Measurements from ENCODE around the gene FAM222B.
A peak's percentile ranks its signal among the peaks of the same experiment; 100 is the strongest.
"Not testable (repeated sequence)": the region's sequence is repeated elsewhere in the genome, so short reads cannot be mapped to it uniquely, and the experiment has no call there.

The FAM222B gene

DNA sequence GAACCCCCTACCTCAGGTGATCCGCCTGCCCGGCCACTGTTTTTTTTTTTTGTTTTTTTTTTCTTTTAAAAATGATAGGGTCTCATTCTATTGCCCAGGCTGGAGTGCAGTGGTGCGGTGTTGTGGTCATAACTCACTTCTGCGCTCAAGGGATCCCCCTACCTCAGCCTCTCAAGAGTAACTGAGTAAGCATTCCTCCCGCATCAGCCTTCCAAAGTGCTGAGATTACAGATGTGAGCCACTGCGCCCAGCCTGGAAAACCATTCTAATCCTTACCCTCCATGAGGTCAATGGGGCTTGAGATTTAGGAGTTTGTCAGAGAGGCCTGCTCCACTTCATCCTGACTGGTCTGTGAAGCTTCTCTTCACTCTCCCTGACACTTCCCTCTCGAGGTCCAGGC lies 24.7 kb upstream of the FAM222B start:
- DNase-seq: no peak

DNA sequence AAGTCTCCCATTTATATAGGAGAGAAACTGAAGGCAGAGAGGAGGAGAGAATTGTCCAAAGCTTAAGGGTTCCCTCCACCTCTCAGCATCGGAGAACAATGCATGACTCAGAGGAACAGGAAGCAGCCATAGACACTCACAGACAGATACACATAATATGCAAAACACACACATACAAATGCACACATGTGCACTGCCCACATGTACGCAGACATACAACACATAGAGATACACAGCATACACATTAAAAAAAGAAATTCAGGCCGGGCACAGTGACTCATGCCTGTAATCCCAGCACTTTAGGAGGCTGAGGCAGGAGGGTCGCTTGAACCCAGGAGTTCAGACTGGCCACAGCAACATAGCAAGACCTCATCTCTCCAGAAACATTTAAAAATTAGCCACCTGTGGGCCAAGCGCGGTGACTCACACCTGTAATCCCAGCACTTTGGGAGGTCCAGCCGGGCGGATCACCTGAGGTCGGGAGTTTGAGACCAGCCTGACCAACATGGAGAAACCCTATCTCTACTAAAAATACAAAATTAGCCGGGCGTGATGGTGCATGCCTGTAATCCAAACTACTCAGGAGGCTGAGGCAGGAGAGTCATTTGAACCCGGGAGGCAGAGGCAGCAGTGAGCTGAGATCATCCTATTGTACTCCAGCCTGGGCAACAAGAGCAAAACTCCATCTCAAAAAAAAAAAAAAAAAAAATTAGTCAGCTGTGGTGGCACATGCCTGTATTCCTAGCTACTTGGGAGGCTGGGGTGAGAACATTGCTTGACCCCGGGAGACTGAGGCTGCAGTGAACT lies 23.6 kb upstream of the FAM222B start:
- DNase-seq: no peak

DNA sequence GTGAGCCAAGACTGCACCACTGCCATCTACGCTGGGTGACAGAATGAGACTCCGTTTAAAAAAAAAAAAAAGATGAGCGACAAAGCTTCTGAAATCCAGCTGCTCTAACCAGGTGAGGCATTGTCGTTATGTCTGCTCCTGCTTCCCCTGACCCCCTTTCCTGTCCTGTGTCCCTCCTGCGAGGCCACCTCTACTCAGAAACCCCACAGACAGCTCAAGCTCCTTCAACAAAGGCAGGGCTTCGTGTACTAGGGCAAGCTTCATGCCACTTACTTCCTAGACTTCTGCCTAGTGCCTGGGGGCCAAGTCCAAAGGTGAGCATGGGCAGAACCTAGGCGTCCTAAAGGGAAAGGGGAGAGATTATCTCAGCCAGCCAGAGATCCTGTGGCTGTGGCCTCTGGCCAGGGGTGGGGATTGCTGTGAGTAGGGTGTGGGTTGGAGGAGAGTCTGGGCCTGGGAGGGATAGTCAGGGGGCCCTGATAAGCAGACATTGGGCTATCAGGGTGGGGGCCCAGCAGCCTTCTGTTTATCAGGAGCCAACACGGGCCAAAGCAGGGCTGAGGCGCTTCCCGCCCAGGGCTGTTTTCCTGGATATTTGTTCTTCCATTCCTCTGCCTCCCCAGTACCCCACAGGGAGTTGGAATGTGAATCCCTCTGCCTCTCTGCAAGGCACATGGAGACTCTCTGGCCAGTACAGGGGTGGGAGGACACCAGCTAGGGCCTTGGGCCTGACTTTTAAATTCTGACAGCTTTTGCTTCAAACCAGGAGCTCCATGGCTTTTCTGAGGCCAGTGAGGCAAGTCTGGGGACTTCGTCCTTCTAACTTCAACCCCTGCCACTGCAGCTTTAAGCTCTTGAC lies 22.6 kb upstream of the FAM222B start:
- DNase-seq: no peak

DNA sequence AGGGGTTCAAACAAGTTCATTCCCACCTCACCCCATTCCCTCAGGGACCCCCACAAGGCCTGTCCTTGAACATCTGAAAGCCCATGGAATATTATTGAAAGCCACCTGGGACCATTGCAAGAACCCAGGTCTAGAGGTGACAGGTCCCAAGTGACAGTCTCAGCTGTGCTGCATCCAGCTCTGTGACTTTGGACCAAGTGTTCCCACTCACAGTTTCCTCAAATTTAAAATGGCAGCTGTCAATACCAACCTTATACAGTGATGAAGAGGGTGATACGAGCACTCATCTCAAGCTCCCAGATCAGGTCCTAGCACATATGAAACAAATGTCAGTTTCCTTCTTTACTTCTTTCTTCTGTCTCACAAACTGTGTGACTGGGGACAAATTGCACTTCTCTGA lies 21.4 kb upstream of the FAM222B start:
- no peak for DNase-seq

DNA sequence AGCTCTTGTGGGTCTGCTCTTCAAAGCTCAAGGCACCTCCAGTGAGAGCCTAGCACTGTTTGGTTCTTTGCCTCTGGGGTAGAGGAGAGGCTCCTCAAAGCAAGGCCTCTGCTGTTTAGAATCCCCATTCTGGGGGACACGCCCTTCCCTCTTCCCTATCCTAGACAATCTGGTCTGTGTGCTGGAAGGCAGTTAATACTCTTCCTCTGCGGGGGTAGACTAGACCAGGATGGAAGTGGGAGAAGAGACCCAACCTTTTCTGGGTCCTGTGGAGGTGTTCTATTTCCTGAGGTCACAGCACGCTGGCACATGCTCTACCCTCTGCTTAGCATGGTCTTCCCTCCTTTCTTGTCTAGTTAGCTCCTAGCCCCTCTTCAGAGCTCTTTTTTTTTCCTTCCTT lies 20.0 kb upstream of the FAM222B start:
- DNase-seq: no peak

DNA sequence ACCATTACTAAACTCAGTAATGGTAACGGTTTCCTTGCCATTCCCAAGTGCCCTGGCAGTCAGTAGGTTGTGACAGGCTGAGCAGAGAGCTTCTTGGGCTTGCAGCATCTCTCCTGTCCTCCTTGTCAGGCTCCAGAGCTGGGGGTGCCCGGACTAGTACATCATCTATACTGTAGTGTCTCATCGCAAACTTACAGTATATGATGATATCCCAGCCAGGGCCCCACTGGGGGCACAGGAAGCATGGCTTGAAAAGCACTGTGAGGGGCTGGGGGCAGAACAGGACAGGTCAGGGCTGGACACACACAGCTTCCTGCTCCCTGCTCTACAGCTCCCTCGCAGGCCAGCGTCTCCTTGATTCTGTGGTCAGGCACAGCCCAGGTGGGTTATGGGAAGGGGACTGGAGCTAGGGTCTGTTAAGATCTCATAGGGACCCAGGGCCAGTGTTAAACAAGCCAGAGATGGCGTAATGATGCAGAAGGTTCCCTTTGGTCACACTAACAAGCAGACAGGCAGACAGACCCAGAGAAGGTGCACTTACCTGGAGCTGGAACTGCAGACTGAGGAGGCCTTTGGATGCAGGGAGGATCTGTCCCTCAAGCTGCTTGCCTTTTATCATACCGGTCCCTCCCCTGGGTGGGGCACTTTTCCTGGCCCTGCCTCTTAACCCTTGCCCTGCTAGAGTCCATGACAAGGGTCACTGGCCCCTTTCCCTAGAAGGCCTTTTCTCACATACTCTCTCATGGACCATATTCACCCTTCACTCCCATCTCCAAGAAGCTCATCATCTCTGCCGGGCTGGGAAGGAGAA lies 19.0 kb upstream of the FAM222B start:
- DNase-seq: no peak

DNA sequence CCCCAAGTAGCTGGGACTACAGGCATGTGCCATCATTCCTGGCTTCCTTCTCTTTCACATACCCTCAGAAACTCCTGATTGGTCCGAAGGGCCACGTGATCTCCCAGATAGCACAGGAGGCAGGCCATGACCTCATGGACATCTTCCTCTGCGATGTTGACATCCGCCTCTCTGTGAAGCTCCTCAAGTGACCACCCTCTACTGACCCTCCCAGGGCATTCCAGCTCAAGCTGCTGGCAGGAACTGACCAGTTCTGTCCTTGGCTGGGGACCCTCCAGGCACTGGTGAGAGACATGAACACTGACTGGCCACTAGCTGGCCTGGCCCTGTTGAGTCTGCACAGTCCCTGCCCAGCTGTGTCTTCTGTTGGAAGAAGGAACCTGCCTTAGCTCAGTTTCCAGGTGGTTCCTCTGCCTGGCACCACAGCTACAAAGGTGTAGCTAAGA lies 17.8 kb upstream of the FAM222B start:
- no peak for DNase-seq

DNA sequence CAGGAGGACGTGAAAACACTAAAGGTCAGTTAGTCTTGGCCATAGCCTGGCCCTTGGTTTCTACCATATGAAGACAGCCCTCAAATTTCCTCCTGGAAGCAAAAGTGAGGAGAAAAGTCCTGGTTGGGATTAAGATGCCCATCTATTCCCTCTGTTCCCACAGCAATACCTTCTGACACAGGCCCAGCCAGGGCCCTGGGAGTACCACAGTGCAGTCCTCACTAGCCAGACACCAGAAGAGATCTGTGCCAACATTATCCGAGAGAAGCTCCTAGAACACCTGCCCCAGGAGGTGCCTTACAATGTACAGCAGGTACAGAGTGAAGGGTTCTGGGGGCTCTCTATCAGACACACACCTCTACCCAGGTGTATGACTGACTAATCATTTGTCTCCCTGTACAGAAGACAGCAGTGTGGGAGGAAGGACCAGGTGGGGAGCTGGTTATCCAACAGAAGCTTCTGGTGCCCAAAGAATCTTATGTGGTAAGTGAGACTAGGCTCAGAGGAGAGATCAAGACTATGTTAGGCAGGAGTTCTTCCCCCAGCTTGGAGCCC lies 16.3 kb upstream of the FAM222B start:
- no peak for DNase-seq

DNA sequence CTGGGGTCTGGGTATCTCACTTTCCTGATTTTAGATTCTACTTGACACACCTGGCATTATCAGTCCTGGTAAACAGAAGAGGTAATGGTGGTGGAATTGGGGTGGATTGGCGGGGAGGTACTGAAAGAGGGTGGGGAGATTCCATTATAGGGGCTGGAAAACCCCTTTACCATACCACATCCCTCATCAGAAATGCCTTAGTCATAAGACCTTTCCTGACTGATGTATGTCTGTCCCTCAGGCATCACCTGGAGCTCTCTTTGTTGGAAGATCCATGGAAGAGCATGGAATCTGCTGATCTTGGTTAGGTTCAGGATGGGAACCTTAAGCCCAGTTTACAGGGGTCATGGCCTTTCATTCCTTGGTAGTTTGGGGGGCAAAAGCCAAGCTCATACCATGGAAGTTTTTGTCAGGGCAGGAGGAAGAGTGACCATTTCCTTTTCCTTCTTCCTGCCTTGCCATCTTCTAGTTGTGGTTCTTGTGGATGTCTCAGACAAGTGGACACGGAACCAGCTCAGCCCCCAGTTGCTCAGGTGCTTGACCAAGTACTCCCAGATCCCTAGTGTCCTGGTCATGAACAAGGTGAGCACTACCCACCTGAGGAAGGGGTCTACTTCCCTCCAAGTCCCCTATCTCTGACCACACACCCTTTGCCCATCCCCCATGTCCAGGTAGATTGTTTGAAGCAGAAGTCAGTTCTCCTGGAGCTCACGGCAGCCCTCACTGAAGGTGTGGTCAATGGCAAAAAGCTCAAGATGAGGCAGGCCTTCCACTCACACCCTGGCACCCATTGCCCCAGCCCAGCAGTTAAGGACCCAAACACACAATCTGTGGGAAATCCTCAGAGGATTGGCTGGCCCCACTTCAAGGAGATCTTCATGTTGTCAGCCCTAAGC lies 15.6 kb upstream of the FAM222B start:
- no peak for DNase-seq

DNA sequence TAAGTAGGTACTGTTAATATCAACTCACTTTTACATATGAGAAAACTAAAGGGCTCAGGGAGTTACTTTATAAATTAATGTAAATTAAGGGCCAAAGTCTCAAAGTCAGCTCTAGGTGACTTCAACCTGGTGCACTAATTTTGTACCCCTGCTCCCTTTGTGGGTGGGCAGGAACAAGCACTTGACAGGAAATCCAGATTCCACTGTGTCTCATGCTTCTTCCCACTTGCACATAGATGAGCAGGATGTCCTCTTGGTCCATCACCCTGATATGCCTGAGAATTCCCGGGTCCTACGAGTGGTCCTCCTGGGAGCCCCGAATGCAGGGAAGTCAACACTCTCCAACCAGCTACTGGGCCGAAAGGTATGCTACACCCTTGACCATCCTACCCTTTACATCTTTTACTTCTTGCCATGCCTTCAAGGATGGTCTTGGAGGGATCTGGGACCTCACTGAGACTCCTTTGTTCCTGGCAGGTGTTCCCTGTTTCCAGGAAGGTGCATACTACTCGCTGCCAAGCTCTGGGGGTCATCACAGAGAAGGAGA lies 13.5 kb upstream of the FAM222B start:
- DNase-seq: no peak

DNA sequence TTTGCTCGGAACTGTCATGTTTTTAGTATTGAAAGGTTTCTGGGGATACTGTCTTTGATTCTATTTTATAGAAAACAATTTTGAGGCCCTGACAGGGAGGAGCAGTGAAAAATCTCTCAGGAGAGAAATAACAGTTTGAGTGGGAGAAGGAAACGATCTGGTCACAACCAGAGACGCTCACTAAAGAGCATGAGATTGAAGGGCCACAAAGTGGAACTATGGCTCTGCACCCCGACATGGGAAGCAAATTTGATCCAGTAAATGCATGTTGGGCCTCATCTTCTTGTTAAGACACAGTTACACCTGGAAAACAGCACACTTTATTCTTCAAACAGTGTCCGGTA lies 12.7 kb upstream of the FAM222B start:
- no peak for DNase-seq

DNA sequence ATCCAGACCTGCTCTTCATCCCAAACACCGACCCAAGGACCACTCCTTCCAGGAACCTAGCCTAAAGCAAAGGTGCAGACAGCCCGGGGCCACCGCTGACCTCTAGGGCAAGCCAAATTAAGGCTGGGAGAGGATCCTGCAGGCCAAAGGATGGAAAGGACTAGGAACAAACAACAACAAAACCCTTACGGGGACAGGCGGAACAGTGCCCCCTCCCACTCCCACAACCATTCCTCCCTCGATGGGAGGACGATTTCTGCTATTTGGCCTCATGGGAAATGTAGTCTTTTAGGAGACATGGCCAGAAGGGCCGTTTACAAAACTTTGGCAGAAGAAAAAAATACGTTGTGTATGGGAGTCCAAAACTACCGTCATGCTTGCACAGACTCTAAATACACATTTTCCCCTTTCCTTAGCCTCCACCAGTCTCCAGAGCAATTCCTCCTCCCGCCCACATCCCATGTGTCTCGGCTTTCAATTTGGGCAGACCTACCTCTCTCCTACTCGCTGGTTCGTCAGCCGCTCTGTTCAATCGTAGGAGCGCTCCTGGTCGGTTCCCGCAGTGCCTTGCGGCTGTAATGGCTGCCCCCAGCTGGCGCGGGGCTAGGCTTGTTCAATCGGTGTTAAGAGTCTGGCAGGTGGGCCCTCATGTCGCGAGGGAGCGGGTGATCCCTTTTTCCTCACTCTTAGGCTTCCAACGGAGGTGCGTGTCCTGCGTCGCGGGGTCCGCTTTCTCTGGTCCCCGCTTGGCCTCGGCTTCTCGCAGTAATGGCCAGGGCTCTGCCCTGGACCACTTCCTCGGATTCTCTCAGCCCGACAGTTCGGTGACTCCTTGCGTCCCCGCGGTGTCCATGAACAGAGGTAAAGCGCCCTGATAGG lies 12.1 kb upstream of the FAM222B start, which contains the start of gene ERAL1:
ERAL1 (plus strand) TSS at position 560 of the 879 bp plus-strand sequence; CDS start at position 579, 19 bp downstream.
- DNase-seq: peak; percentile 90

DNA sequence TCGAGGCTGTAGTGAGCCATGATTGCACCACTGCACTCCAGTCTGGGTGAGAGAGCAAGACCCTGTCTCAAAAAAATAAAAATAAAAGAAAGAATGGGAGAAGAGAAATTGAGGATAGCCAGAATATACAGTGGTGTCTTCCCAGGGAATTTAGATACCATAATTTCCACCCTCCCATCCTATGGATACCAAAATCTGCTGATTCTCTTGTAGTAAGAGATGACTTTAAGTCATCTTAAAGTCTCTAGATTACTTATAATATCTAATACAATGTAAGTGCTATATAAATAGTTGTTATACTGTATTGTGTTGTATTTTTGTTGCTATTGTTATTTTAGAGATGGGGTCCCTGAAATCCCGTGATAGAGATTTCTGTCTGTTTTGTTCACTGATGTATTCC lies 10.7 kb upstream of the FAM222B start:
- no peak for DNase-seq

DNA sequence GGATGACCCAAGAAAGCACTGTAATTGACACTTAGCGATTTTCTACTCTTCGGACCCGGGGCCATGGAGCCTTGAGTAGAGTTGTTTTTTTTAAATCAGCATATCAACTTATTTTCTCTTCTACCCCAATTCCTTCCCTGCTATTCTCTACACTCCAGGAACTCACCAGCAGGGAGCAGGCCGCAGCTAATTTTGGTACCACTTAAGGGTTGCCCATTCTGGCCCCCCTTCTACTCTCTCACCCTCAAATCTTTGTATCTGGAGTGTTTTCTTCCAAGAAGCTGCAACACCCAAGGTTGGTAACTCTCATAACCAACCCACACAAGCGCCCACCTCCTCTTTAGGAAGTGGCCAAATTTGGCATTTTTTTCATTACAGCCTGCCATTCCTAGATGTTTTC lies 6.7 kb upstream of the FAM222B start:
- no peak for DNase-seq

DNA sequence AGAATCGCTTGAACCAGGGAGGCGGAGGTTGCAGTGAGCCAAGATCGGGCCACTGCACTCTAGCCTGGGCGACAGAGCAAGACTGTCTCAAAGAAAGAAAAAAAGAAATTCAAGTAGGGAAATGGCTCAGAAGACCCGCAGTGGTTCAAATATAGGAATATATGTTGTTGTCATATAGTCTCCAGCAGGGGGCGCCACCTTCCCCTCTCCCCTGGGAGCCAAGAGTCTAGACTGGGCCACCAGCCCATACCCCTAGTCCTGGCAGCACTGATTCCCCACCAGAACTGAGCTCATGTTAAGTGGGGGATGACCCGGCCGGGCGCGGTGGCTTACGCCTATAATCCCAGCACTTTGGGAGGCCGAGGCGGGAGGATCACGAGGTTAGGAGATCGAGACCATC lies 6.1 kb upstream of the FAM222B start:
- peak; percentile 80 for DNase-seq

DNA sequence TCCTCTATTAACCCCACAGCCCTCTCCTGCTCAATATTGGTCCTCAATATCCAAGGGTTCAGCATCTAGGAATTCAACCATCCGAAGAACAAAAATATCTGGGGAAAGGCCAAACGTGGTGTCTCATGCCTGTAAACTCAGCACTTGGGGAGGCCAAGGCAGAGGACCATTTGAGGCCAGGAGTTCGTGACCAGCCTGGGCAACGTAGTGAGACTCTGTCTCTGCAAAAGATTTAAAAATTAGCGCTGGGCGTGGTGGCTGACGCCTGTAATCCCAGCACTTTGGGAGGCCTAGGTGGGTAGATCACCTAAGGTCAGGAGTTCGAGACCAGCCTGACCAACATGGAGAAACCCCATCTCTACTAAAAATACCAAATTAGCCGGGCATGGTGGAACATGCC lies 4.1 kb upstream of the FAM222B start:
- DNase-seq: not testable (repeated sequence)

DNA sequence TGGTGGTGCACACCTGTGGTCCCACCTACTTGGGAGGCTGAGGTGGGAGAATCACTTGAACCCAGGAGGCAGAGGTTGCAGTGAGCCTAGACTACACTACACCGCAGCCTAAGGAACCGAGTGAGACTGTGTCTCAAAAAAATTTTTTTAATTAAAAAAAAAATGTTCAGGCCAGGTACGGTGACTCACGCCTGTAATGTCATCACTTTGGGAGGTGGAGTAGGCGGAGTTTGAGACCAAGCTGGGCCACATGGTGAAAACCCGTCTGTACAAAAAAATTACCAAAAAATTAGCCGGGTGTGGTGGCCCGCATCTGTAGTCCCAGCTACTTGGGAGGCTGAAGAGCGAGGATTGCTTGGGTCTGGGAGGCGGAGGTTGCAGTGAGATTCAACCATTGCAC lies 3.6 kb upstream of the FAM222B start:
- peak; percentile 32 for DNase-seq

DNA sequence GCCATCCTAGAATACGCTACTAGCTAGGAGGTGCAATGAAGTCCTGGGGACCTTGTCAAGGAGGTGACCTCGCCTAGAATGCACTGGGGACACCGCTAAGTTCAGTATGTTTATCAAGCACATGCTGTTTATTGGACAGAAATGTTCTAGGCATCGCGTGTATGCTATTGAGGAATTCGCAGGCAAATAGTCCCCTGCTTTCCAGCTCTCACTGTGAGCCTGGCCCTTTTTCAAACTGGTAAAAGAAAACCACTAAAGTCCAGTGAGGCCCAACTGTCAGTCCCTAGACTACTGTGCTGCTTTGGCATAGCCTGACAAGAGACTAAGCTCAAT lies 1.2 kb upstream of the FAM222B start:
- no peak for DNase-seq

DNA sequence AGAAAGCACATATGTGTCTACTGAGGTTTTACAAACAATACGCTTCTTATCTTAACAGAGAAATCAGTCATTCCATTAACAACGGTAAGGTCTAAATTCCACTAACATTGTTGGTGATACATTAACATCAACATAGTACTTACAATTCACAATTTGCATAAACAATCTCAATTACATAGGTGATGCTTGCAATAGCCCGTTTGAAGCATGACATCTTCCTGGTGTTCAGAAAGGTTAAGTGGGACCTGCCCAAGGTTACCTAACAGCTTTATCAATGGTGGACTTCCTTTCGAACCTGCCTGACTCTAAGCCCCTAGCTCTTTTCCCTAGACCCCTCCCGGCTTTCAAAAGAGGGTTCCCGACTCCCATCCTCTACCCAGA lies 699 bp downstream of the FAM222B start:
- no peak for DNase-seq

DNA sequence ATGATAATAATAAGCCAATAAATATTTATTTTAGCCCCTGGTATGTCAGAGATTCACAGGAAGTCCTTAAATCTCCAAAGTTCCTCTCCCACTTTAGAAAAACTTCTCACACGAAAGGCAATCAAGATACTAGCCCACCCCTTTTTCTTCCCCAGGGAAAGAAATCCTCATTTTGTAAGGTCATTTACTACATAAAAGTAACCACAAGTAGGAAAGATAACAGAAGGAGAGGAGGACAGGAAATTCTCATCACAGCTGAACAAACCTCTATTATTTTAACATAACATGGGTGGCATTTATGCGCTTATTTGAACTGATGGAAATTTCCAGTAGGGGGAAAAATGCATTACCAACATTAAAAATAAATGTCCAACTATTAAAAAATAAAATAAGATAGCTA lies 3.4 kb downstream of the FAM222B start:
- no peak for DNase-seq

DNA sequence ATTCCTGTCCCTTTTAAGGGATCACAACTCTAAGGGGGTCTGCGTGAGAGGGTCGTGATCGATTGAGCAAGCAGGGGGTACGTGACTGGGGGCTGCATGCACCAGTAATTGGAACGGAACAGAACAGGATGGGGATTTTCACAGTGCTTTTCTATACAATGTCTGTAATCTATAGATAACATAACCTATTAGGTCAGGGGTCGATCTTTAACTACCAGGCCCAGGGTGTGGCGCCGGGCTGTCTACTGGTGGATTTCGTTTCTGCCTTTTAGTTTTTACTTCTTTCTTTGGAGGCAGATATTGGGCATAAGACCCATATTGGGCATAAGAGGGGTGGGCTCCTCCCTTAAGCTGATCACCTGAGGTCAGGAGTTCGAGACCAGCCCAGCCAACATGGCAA lies 6.0 kb downstream of the FAM222B start:
- DNase-seq: not testable (repeated sequence)
